GM21360 (cell line): ENCODE measurements around the gene GNPNAT1.
A peak's percentile ranks its signal among the peaks of the same experiment; 100 is the strongest.
"Not testable (repeated sequence)": the region's sequence is repeated elsewhere in the genome, so short reads cannot be mapped to it uniquely, and the experiment has no call there.

Experiments used
- ATAC-seq: cut with Tn5 transposase; IDR thresholded peaks from one replicate; pipeline ENCODE4 v1.9.1; 2021; ENCODE audit warnings: mild to moderate bottlenecking, moderate library complexity; ENCODE audit not compliant: unreplicated experiment

Gene GNPNAT1

DNA sequence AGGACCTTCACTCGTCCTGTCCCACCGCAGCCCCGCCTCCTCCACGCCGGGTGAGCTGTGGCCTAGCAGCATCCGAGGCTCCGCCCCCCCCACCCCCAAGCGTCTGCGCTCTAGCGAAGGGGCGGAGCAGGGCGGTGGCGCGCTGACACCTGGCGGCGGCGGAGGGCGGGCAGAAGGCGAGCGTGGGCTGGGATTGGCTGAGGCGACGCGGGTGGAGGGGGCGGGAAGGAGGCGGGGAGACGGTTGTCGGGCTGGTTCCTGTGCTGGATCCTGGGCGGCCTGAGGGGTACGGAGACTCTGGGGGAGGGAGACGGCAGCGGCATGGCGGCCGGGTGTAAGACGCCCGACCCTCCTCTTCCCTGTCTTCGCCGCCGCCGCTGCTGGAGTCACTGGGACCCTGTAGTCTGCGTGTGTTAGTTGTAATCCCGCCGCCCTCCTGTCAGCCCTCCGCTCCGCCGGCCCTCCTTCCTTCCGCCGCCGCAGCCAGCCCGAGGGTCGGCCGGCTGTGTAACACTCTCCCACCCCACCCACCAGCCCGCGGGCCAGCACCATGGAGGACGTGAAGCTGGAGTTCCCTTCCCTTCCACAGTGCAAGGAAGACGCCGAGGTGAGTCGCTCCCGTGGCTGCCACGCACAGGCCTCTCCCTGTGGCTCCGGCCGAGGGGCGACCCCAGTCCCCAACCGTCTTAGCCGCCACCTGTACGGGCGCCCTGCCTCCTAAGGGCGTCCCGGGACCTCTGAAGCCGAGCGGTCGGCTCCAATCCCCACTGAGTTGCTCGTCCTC is 61.3 kb downstream of the GNPNAT1 start, which contains the start of gene STYX:
Gene STYX (plus strand): TSS at position 242 of the 784 bp plus-strand sequence. CDS start 309 bp downstream, at position 551.
- peak; percentile 92 for ATAC-seq

DNA sequence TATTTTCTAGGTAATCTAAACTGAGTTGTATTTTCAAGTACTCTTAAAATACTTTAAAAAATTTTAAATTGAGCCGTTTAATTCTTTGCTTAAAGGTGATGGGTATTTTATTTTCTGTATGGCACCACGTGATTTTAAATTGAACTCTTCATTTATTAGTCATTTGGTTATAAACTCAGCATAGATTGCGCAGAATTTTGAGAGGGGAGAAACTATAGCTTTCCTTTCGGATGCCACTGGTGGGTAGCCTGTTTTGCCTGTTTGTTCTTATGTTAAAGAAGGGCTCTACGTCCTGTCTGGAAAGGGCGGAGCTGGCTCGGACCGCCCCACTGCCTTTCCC is 61.9 kb downstream of the GNPNAT1 start:
- no peak for ATAC-seq

DNA sequence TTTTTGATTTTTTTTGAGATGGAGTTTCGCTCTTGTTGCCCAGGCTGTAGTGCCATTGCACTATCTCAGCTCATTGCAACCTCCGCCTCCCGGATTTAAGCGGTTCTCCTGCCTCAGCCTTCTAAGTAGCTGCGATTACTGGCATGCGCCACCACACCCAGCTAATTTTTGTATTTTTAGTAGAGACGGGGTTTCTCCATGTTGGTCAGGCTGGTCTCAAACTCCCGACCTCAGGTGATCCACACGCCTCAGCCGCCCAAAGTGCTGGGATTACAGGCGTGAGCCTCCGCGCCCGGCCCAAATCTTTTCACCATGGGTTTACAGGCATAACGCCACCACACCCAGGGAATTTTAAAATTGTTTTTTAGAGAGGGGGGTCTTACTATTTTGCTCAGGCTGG is 62.4 kb downstream of the GNPNAT1 start:
- ATAC-seq = not testable (repeated sequence)

DNA sequence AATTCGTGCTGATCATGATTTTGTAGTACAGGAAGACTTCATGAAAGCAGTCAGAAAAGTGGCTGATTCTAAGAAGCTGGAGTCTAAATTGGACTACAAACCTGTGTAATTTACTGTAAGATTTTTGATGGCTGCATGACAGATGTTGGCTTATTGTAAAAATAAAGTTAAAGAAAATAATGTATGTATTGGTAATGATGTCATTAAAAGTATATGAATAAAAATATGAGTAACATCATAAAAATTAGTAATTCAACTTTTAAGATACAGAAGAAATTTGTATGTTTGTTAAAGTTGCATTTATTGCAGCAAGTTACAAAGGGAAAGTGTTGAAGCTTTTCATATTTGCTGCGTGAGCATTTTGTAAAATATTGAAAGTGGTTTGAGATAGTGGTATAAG is 63.9 kb downstream of the GNPNAT1 start:
- ATAC-seq = not testable (repeated sequence)
